ENCODE measurements around the gene PPP1R14D.

Gene PPP1R14D

GRCh38 chr15:40782609-40783227 is 45.8 kb downstream of the PPP1R14D start:
- DNase-seq (ENCODE audit: low read depth in 2 of 2): no peak

- DNase-seq (ENCODE audit: low read depth in 2 of 2): no peak
These were observed 51.9 kb downstream of the PPP1R14D start for GRCh38 chr15:40776537-40777141.

- DNase-seq (ENCODE audit: low read depth in 2 of 2): no peak
These were observed 52.6 kb downstream of the PPP1R14D start for GRCh38 chr15:40775740-40776536.

DNA sequence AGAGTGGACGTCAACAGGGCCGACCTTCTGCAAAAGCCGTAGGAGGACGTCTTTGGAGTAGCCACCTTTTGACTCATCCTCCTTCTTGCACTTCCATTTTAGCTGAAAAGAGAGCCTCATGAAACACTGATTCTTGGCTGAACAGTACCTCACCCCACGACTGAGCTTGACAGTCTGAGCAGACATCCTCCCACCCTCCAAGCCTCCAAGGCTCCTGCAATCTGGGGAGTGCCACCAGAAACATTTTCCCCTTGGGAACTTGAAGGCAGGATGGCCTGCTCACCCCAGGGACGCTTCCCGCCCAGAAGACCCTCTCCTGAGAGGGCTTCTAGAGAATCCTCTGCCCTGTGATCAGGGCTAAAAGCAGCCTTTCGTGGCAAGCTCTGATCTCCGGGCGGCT is 53.5 kb downstream of the PPP1R14D start:
- no peak for DNase-seq (ENCODE audit: low read depth in 2 of 2)

- no peak for DNase-seq (ENCODE audit: low read depth in 2 of 2)
These were observed 54.6 kb downstream of the PPP1R14D start for GRCh38 chr15:40773902-40774301.

DNA sequence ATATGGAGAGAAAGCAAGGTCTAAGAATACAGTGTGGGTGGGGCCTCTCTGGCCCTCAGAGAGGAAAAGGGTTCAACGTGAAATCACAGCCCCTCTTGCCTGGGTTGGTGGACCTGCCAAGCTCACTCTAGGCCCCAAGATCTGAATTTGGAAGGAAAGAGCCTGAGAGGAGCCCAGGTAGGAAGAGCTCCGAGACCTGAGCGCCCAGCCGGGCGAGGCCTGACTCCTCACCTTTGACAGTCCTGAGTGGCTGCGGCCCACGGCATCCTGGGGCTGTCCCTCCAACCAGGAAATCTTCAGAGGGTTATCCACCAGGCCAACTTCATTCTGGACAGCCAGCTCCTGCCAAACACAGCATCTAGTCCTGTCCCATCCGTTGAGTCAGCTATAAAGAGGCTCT is 55.0 kb downstream of the PPP1R14D start:
- no peak for DNase-seq (ENCODE audit: low read depth in 2 of 2)

DNA sequence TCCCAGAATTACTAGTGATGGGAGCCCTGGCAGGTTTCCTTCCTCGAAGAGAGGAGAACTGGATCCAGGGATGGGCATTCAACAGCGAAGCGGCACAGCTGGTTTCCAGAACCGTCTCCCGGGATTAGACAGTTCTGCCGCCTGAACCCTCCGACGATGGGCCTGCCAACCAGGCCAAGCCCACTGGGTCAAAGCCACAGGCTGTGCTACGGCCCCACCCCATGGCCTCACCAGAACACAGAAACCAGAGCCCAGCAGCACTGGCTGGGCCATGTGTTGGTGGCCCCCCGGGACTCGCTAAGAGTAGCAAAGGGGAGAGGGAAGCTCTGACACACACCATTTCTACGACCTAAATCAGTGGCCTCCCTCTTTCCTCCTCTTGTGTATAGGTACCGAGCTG is 56.5 kb downstream of the PPP1R14D start:
- DNase-seq (ENCODE audit: low read depth in 2 of 2): no peak

DNA sequence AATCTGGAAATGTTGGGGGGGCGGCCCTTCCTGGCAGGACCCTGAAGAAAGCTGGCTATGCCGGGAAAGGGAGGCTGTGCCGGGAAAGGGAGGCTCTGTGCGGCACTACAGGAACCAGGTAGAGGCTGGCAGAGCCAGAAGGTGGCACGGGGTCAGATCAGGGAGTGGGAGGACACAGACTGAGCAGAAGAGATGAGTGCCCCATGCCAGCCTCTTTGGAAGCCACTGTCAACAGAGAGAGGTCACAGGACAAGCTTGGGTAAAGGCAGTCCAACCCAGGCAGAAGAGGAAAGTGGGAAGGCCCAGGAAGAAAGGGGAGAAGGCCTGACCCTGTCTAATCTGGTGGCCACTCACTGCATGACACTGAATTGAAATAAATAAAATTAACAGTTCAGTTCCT is 57.3 kb downstream of the PPP1R14D start:
- DNase-seq (ENCODE audit: low read depth in 2 of 2): no peak

- DNase-seq (ENCODE audit: low read depth in 2 of 2): no peak
These were observed 58.3 kb downstream of the PPP1R14D start for GRCh38 chr15:40770147-40770721.

- no peak for DNase-seq (ENCODE audit: low read depth in 2 of 2)
These were observed 59.0 kb downstream of the PPP1R14D start, which contains the start of gene C15orf62 for GRCh38 chr15:40769274-40770146. Gene C15orf62 (plus strand): TSS chr15:40769980. CDS start chr15:40770496, 516 bp downstream.

DNA sequence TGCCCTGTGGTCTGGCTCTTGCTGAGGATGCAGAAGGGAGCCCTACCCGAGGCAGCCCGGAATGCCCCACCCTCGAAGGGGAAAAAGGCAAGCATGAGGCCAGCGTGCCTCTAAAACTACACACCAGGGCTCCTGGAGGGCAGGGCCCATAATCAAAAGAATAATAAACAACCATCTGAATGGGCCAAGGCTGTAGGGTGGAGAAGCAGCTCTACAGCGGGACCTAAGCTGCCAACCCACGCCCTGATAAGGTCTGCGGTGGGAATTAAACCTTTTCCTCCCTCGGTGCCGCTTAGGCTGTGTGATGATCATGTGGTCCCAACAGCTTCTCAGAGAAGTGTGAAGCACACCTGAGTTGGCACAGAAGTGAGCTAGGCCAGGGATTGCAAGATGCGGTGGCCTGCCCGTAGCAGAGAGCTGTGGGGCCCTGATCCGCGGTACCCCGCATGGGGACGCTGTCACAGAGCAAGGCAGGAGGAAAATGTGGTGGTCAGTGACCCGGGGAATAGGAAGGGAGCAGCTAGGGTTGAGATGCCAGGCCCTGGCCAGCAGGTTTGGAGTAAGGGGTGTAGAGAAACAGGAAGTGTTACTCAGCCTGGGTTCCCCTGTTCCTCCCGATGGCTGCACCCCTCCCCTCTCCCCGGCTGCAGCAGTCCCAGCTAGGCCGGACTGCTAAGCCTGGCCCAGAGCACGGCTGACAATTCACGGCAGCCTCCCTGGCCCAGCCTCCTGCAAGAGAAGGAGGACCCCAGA is 59.8 kb downstream of the PPP1R14D start:
- DNase-seq (ENCODE audit: low read depth in 2 of 2): no peak

DNA sequence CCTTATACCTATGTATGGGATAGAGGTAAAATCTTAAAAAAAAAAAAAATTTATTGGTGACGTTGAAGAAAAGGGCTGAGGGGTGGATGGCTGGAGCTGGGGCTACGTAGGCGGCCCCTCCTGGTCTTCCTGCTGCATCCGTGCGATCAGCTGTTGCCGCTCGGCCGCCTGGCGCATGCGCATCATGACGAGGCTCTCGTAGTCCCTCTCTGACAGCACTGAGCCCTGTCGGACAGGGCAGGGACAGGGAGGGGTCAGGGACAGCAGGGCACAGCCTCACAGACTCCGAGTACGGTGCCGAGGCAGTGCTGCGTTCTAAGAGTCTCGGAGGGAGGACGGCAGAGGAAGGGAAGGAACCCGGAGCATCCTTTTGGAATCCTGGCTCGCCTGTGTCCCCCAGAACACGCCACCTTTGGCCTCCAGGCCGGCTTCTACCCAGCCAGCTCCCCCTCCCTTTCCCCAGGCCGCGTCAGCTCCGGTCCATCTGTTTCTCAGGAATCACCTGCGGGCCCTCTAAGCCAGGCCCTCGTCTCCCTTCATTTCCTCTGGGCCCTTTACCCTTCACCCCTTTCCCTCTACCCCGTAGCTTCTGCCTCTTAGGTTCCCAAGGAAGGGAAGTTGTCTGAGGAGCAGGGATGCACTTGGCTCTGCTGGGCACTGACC is 60.5 kb downstream of the PPP1R14D start:
- no peak for DNase-seq (ENCODE audit: low read depth in 2 of 2)

DNA sequence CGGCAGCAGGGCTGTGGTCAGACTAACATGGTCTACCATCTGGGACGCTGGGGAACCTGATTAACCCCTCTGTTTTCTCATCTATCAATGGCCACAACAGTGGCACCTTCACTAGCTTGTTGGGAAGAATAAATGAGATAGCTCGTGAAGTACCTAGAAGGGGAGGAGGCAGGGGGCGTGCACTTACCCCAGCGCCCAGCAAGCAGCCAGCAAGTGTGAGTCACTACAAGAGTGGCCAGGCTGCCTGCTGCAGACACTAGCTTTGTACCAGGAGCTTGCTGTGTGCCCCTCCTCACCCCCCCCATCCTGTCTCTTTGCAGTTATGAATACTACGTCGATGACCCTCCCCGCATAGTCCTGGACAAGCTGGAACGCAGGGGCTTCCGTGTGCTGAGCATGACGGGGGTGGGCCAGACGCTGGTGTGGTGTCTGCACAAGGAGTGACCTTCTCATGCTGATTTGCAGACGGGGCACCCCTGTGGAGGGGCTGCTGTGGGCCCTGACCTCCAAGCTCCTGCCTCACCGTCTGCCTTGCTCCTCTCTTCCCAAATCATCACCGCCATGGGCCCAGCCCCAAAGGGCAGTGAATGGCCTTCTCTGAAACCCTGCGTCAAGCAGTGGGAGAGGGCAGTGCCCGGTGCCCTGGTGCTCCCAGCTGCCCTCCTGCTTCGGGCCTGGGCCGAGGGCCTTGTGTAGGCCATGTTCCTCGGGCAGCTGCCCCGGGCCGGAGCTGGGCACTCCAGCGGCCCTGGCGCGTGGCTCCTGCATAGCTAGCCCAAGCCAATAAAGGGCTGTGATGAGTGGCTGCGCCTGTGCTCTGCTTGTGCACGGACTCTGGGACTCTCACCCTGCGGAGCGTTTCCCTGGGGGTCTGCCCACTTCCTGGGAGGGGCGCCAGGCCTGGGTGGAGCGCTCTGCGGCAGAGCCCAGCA is 61.3 kb downstream of the PPP1R14D start:
- DNase-seq (ENCODE audit: low read depth in 2 of 2): no peak

DNA sequence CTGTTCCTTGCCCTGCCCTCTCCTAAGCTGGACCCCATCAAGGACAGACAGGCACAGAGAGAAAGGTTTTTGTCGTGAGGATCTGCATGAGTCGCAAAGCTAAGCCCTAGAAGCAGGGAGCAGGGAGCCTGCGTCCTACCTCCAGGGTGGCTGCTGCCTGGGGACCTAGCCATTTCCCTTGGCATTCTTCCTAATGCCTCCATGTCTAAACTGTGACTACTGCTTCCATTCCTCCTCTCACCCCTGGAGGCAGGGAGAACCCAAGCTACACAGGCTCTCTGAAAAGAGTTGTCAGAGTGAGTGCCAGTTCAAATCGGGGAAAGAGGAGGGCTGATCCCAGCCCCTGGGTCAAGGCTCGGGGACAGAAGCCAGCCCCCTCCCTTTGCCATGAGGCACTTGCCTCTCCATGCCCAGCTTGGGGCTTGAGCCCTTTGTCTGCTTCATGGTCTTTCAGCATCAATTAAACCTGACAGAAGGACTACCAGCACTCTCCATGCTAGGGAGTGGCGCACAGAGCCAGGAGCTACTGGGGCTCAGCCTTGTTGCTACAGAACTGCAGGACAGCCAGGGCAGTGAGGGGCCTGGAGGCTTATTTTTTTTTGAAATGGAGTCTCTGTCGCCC is 62.2 kb downstream of the PPP1R14D start:
- DNase-seq (ENCODE audit: low read depth in 2 of 2): no peak

Data from fibroblast of skin of left quadriceps (primary cell).